GM19438 (cell line): Measurements from ENCODE around the gene TAF11L8.
"Not testable (repeated sequence)": the region's sequence is repeated elsewhere in the genome, so short reads cannot be mapped to it uniquely, and the experiment has no call there.

Experiments
- ATAC-seq: cut with Tn5 transposase; IDR thresholded peaks from one replicate; pipeline ENCODE4 v1.9.1; 2021; ENCODE audit warnings: low read depth; ENCODE audit not compliant: unreplicated experiment

Gene TAF11L8

DNA sequence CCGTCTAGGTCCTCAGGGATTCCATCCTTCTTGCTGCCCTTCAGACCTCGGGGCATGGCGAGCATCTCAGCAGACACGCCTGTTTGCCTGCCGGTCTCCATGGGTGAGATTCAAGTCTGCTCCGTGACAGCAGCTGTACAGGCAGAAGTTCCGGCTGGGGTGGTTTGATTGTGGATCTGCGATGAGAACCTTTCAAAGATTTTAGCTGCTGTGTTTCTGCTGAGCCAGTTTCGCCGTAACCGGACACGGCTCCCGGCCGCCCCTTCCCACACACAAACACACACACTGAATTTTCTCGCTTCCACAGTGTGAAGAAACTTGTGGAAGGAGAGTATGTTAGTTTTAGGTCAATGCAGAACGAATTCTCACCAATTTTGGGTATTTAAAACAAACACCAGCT, at the start of gene TAF11L8:
TSS of gene TAF11L8 (minus strand) at position 101 of the 400 bp plus-strand sequence.
- not testable (repeated sequence) for ATAC-seq

DNA sequence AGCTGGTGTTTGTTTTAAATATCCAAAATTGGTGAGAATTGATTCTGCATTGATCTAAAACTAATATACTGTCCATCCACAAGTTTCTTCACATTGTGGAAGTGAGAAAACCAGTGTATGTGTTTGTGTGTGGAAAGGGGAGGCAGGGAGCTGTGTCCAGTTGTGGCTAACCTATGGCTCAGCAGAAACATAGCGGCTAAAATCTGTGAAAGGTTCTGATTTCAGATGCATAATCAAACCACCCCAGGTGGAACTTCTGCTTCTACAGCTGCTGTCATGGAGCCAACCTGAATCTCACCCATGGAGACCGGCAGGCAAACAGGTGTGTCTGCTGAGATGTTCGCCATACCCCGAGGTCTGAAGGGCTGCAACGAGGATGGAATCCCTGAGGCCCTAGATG, 43.4 kb upstream of the TAF11L8 start, which contains the start of gene TAF11L14:
TSS of gene TAF11L14 (plus strand) at position 301 of the 400 bp plus-strand sequence.
- ATAC-seq = no peak

DNA sequence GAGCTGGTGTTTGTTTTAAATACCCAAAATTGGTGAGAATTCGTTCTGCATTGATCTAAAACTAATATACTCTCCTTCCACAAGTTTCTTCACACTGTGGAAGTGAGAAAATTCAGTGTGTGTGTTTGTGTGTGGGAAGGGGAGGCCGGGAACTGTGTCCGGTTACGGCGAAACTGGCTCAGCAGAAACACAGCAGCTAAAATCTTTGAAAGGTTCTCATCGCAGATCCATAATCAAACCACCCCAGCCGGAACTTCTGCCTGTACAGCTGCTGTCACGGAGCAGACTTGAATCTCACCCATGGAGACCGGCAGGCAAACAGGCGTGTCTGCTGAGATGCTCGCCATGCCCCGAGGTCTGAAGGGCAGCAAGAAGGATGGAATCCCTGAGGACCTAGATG, 41.0 kb upstream of the TAF11L8 start, which contains the start of gene TAF11L13:
TSS of gene TAF11L13 (plus strand) at position 301 of the 400 bp plus-strand sequence.
- not testable (repeated sequence) for ATAC-seq

DNA sequence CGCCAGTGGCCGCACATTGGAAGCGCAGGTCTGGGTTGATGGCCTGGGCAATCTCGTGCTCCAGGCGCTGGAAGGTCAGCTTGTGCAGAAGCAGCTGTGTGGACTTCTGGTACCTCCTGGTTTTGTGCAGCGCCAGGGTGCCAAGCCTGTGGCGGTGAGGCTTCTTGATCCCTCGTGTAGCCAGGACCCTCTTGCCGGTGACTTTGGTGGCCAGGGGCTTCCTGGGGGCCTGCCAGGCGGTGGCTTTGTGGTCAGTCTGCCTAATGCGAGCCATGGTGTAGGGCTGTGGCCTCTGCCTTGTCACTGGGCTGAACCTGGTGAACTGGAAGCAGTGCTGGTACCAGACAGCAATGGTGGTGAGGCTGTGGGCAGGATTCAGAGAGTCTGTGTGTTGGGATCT, 34.9 kb upstream of the TAF11L8 start:
- ATAC-seq = no peak

DNA sequence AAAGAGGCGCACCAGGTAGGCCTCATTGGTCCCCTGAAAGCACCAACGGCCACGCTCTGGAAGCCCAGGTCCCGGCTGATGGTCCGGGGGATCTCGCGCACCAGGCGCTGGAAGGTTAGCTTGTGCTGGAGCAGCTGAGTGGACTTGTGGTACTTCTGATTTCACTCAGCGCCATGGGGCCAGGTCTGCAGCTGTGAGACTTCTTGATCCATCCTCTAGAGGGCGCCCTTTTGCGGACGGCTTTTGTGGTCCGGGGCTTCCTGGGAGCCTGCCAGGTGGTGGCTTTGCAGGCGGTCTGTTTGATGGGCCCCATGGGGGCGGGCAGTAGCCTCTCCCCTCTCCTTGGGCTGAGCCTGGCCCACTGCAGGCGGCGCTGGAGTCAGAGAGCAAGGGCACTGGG, 29.9 kb upstream of the TAF11L8 start:
- no peak for ATAC-seq

DNA sequence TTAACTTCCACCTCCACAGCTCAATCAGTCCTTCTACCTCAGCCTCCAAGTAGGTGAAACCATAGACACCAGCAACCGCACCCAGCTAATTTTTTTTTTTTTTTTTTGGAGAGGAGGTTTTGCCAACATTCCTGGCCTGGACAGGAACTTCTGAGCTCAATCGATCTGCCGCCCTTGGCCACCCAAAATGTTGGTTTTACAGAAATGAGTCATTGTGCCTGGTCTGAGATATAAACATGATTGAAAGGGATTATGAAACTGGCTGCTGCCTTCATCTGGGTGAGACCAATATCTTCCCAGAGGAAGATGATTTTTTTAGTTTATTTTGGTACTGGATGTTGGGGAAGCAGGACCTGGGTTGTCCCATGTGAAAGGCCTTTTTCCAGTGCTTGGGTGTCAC, 28.6 kb upstream of the TAF11L8 start:
- ATAC-seq = no peak

DNA sequence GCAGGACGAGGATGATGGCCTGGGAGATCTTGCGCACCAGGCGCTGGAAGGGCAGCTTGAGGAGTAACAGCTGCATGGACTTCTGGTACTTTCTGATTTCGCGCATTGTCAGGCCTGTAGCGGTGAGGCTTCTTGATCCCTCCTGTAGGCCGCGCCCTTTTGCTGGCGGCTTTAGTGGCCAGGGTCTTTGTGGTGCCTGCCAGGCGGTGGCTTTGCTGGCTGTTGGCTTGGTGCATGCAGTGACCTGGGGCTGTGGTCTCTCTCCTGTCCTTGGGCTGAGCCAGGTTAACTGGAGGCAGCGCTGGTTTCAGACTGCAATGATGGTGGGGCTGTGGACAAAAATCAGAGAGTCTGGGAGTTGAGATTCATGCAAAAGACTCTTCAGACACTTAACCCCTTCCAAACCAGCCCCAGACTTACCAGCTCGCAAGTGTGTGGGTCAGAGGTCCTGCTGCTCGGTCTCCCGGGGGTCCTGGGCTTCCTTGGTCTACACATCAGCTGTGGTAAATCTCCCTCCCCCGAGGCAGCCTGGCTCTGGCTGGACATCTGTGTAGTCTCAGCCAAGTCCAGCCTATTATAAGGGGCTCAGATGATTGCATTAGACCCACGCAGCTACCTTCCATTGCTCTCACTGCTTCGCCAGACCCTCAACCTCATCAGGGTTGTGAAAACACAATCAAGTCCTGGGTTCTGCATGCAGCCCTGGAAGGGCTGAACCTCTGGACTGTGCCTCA, 24.3 kb upstream of the TAF11L8 start:
- ATAC-seq = no peak

DNA sequence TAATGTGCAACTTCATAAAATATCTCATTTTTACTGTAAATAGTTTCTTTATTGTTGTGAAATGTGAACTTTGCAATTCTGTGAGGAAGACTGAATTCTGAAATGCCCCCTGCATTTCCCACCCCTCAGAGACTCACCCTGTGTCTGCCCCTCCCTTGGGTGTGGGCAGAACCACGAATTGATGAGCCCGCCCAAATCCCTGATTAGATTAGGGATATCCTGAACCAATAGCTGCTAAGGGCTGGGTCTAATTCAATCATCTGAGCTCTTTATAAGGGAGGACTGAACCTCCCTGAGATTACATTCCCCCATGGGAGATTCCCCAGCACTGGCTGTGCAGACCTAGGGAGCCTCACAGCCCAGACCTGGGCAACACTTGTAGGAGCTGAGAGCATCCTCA, 19.3 kb upstream of the TAF11L8 start, which contains the start of gene TAF11L12:
TSS of gene TAF11L12 (plus strand) at position 301 of the 400 bp plus-strand sequence.
- ATAC-seq = not testable (repeated sequence)

DNA sequence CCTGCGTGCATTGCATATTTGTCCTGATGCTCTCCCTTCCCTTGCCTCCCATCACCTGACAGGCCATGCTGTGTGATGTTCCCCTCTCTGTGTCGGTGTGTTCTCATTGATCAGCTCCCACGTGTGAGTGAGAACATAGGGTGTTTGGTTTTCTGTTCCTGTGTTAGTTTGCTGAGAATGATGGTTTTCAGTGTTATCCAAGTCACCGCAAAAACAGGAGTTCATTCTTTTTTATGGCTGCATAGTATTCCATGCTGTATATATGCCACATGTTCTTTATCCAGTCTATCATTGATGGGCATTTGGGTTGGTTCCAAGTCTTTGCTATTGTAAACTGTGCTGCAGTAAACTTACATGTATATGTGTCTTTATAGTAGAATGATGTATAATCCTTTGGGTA, 16.7 kb upstream of the TAF11L8 start:
- ATAC-seq = not testable (repeated sequence)

DNA sequence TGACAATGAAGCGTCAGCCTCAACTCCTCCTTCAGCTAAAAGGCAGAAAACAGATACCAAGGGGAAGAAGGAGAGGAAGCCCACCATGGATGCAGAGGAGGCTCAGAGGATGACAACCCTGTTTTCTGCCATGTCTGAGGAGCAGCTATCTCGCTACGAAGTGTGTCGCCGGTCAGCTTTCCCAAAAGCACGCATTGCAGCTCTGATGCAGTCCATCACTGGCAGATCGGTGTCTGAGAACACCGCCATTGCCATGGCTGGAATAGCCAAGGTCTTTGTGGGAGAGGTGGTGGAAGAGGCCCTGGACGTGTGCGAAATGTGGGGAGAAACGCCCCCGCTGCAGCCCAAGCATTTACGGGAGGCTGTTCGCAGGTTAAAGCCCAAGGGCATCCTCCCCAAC, 14.2 kb upstream of the TAF11L8 start:
- ATAC-seq = no peak

DNA sequence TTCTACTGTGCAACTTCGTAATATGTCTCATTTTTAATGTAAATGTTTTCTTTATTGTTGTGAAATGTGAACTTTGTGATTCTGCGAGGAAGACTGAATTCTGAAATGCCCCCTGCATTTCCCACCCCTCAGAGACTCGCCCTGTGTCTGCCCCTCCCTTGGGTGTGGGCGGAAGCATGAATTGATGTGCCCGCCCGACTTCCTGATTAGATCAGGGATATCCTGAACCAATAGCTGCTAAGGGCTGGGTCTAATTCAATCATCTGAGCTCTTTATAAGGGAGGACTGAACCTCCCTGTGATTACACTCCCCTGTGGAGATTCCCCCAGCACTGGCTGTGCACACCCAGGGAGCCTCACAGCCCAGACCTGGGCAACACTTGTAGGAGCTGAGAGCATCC, 13.1 kb upstream of the TAF11L8 start, which contains the start of gene TAF11L11:
TSS of gene TAF11L11 (plus strand) at position 304 of the 400 bp plus-strand sequence.
- ATAC-seq = not testable (repeated sequence)

DNA sequence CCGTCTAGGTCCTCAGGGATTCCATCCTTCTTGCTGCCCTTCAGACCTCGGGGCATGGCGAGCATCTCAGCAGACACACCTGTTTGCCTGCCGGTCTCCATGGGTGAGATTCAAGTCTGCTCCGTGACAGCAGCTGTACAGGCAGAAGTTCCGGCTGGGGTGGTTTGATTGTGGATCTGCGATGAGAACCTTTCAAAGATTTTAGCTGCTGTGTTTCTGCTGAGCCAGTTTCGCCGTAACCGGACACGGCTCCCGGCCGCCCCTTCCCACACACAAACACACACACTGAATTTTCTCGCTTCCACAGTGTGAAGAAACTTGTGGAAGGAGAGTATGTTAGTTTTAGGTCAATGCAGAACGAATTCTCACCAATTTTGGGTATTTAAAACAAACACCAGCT, 7.0 kb upstream of the TAF11L8 start, which contains the start of gene TAF11L10:
TSS of gene TAF11L10 (minus strand) at position 101 of the 400 bp plus-strand sequence.
- not testable (repeated sequence) for ATAC-seq

DNA sequence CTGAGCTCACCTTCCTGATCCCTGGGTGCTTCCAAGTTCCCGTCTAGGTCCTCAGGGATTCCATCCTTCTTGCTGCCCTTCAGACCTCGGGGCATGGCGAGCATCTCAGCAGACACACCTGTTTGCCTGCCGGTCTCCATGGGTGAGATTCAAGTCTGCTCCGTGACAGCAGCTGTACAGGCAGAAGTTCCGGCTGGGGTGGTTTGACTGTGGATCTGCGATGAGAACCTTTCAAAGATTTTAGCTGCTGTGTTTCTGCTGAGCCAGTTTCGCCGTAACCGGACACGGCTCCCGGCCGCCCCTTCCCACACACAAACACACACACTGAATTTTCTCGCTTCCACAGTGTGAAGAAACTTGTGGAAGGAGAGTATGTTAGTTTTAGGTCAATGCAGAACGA, 3.5 kb upstream of the TAF11L8 start, which contains the start of gene TAF11L9:
TSS of gene TAF11L9 (minus strand) at position 140 of the 400 bp plus-strand sequence.
- ATAC-seq = not testable (repeated sequence)

DNA sequence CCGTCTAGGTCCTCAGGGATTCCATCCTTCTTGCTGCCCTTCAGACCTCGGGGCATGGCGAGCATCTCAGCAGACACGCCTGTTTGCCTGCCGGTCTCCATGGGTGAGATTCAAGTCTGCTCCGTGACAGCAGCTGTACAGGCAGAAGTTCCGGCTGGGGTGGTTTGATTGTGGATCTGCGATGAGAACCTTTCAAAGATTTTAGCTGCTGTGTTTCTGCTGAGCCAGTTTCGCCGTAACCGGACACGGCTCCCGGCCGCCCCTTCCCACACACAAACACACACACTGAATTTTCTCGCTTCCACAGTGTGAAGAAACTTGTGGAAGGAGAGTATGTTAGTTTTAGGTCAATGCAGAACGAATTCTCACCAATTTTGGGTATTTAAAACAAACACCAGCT, 5.1 kb downstream of the TAF11L8 start, which contains the start of gene TAF11L7:
TSS of gene TAF11L7 (minus strand) at position 101 of the 400 bp plus-strand sequence.
- not testable (repeated sequence) for ATAC-seq
